Measurements from ENCODE around the gene DIP2C.
"Not testable (repeated sequence)": the region's sequence is repeated elsewhere in the genome, so short reads cannot be mapped to it uniquely, and the experiment has no call there.

DIP2C gene

GRCh38 chr10:326350-326749 lies 363.1 kb downstream of the DIP2C start:
- no peak for DNase-seq (ENCODE audit: low spot score)
- no peak for TF ChIP-seq CTCF (IDR thresholded peaks at IDR 0.05; ENCODE audit: extremely low read depth, insufficient read depth, missing control alignments)
- in situ Hi-C loops (cut with MboI; ENCODE audit: low pct_unique_long_range_greater_than_20kb, low sequenced_read_pairs, unreplicated experiment) = no loop called here

- in situ Hi-C loops (cut with MboI; ENCODE audit: low pct_unique_long_range_greater_than_20kb, low sequenced_read_pairs, unreplicated experiment) = no loop called here
- TF ChIP-seq CTCF (IDR thresholded peaks at IDR 0.05; ENCODE audit: extremely low read depth, insufficient read depth, missing control alignments) = no peak
- no peak for DNase-seq (ENCODE audit: low spot score)
Observed at GRCh38 chr10:325282-325681, 364.2 kb downstream of the DIP2C start.

- no peak for DNase-seq (ENCODE audit: low spot score)
- in situ Hi-C loops (cut with MboI; ENCODE audit: low pct_unique_long_range_greater_than_20kb, low sequenced_read_pairs, unreplicated experiment) = no loop called here
- TF ChIP-seq CTCF (IDR thresholded peaks at IDR 0.05; ENCODE audit: extremely low read depth, insufficient read depth, missing control alignments) = no peak
Observed at GRCh38 chr10:324593-324992, 364.9 kb downstream of the DIP2C start.

- peak; percentile 59 for DNase-seq (ENCODE audit: low spot score)
- TF ChIP-seq CTCF (IDR thresholded peaks at IDR 0.05; ENCODE audit: extremely low read depth, insufficient read depth, missing control alignments) = no peak
- in situ Hi-C loops (cut with MboI; ENCODE audit: low pct_unique_long_range_greater_than_20kb, low sequenced_read_pairs, unreplicated experiment) = no loop called here
Observed at GRCh38 chr10:323651-324293, 365.7 kb downstream of the DIP2C start.

- in situ Hi-C loops (cut with MboI; ENCODE audit: low pct_unique_long_range_greater_than_20kb, low sequenced_read_pairs, unreplicated experiment); DNase-seq (ENCODE audit: low spot score): not testable (repeated sequence)
Observed at GRCh38 chr10:323046-323445, 366.4 kb downstream of the DIP2C start.

- no peak for DNase-seq (ENCODE audit: low spot score)
- in situ Hi-C loops (cut with MboI; ENCODE audit: low pct_unique_long_range_greater_than_20kb, low sequenced_read_pairs, unreplicated experiment) = no loop called here
- no peak for TF ChIP-seq CTCF (IDR thresholded peaks at IDR 0.05; ENCODE audit: extremely low read depth, insufficient read depth, missing control alignments)
Observed at GRCh38 chr10:320771-321170, 368.7 kb downstream of the DIP2C start.

- no peak for DNase-seq (ENCODE audit: low spot score)
- TF ChIP-seq CTCF (IDR thresholded peaks at IDR 0.05; ENCODE audit: extremely low read depth, insufficient read depth, missing control alignments) = no peak
- in situ Hi-C loops (cut with MboI; ENCODE audit: low pct_unique_long_range_greater_than_20kb, low sequenced_read_pairs, unreplicated experiment) = no loop called here
Observed at GRCh38 chr10:317926-318325, 371.5 kb downstream of the DIP2C start.
